NCI-H2171 treated with DMSO at 0.1 percent for 48 hours (cell line): ENCODE results near the gene PDLIM1.
A peak's percentile ranks its signal among the peaks of the same experiment; 100 is the strongest.

Experiments used
- DNase-seq: peaks from one replicate; lab custom pipeline; 2025; lab: John Stamatoyannopoulos, UW

Gene PDLIM1, protein sequence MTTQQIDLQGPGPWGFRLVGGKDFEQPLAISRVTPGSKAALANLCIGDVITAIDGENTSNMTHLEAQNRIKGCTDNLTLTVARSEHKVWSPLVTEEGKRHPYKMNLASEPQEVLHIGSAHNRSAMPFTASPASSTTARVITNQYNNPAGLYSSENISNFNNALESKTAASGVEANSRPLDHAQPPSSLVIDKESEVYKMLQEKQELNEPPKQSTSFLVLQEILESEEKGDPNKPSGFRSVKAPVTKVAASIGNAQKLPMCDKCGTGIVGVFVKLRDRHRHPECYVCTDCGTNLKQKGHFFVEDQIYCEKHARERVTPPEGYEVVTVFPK

GRCh38 chr10:95290461-95291364 is at the start of gene PDLIM1:
Gene PDLIM1, minus strand, starts transcription at chr10:95291003. Its CDS starts 88 bp downstream, at chr10:95290915.
- peak; percentile 48 for DNase-seq

DNA sequence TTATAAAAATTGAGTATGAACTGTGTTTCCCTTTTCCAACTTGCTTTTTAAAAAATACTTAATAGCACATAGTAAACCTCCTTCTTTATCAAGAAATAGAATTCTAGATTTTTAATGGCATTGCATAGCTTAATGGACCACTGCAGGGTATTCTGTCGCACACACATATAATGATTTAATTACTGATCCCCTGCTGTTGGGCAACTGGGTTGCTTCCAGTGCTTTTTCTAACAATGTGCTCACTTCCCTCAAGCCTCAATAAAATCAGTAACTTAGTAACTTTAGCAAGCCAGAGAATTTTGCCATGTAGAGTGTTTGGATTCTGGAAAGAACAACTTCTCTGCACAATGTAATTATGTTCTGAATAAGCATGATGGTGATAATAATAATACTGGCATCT is 49.1 kb upstream of the PDLIM1 start:
- no peak for DNase-seq

DNA sequence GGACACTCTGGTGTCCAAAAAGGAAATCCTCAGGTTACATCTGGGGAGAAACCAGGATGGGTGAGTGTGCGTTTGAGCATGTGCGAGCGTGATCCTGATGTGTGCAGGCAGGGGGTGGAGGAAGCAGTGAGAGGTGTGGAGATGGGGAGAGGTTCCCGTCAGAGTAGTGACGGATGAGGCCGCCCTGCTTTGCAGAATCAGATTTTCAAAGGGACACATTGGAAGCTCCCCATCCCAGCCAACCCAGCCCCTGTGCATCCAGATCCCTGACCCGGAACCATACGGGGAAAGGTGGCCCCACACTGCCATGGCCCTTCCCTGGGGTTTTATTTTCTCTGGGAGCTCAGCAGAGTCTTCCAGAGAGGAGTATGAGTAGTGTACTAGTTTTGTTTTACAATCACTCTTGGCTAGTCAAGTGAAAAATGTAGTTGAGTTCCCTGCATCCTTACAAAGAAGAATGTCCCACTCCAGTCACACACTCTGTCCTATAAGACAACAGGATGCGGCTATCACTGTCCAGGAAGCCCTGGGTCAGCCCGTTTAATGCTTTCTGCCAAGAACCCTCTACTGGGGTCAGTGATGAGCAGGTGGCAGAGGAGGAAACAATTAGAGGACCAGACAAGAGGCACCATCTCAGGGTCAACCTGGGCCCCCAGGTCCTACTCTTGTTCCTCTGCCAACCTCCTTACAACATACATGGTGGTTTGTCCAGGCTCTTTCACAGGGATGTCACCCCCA is 46.8 kb upstream of the PDLIM1 start:
- DNase-seq: no peak

DNA sequence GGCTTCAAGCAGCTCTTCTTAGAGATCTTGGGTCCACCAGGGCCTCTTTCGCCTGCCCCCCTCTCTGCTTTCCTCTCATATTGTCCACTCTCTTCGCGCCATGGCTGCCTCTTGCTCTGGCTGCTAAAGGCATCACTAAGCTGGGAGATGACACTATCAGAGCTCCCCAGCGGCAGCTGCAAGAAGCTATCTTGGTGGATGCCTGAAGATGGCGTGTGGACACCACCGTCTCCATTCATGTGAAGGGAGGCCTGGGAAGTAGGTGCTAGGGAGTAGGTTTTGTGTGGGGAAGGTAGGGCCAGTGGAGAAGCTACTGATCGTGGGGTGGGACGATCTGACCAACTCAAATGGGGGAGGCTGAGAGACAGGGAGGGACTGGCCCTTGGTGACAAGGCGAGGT is 45.9 kb upstream of the PDLIM1 start:
- DNase-seq: no peak

GRCh38 chr10:95335933-95336699 is 45.3 kb upstream of the PDLIM1 start:
- no peak for DNase-seq

DNA sequence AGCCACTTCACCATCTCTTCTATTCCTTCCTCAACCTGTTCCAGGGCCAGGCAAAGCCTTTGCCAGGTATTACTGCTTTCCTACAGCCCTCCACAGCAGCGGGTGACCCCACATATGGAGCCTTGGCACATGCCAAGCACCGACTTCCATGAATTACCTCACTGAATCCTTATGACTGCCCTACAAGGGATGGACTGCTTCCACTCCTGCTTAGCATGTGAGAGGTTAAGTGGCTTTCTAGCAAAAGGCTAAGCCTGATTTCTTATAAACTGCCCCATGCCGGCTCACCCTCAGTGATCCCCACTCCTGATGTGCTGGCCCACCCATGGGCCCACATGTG is 44.0 kb upstream of the PDLIM1 start:
- DNase-seq: no peak

GRCh38 chr10:95333997-95334804 is 43.4 kb upstream of the PDLIM1 start:
- no peak for DNase-seq

- no peak for DNase-seq
Measured at GRCh38 chr10:95332666-95333249, 42.0 kb upstream of the PDLIM1 start.

DNA sequence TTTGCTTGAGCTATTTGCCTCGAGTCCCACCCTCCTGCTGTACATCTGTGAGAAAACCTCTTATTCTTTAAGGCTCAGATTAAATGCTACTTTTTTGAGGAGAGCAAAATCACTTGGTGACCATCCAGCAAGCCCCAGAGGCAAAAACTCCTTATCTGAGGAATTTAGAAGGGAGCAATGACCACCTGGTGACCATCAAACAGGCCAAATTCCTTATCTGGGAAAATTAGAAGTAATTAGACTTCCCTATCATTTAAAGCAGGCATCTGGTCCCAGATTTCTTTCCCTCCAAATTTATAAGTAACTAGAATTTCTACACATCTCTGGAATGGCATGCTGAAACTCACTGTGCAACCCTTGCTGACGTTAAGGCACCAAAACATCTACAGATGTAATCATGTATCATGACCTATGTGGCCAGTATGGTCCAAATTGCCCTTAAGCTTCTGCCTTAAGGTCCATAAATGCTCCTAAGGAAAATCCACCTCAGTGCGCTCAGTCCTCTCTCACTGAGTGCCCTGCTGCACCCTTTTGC is 40.9 kb upstream of the PDLIM1 start:
- DNase-seq: no peak

GRCh38 chr10:95330966-95331453 is 40.2 kb upstream of the PDLIM1 start:
- DNase-seq: no peak

DNA sequence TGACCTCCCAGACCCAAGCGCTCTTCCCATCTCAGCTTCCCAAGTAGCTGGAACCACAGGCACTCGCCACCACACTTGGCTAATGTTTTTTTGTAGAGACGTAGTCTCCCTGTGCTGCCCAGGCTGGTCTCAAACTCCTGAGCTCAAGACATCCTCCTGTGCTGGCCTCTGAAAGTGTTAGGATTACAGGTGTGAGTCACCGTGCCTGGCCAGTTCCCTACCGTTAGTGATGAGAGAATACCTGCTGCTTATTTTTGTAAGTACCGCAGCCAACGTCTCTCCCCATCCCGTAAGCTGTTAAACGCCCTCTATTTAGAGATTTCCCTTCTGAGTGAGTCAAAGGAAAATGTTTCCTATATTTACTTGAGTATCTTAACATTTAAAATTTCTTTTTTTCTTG is 38.5 kb upstream of the PDLIM1 start:
- no peak for DNase-seq

GRCh38 chr10:95328013-95328412 is 37.2 kb upstream of the PDLIM1 start:
- DNase-seq: no peak

GRCh38 chr10:95327367-95327766 is 36.6 kb upstream of the PDLIM1 start:
- DNase-seq: peak; percentile 87

DNA sequence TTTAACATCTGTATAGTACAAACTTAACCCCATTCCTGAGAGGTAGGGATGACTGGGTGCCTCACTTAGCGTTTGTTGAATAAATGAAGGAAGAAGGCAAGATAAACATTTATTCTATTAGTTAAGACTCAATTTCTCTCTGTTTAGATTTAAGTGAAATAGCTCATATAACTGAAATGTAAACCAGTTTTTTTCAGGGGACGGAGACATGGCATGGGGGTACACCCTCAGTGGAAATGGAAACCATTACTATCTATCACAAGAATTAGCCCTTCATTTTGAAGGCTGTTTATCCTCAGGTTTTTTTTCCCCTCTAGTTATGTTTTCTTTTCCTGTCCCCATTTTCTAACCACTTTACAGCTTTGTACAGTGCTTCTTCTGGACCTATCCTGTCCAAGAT is 35.6 kb upstream of the PDLIM1 start:
- no peak for DNase-seq

DNA sequence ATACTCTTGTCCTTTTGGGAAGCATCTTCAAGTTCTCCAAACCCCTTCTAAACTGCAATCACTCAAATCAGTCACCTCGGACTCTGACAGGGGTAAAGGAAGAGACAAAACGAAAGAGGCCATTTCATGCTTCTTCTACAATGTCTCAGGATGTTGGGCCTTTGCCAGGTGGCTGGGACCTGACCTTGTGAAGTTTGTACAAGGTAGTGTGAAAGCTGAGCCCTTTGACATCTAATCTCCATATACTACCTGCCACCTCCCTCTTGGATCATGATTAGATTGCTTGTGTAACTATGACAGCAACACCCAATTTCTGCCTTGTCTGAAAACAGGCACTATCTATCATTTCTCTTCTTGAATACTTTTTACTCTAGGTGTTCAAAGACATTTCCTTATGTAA is 35.1 kb upstream of the PDLIM1 start:
- peak; percentile 13 for DNase-seq

DNA sequence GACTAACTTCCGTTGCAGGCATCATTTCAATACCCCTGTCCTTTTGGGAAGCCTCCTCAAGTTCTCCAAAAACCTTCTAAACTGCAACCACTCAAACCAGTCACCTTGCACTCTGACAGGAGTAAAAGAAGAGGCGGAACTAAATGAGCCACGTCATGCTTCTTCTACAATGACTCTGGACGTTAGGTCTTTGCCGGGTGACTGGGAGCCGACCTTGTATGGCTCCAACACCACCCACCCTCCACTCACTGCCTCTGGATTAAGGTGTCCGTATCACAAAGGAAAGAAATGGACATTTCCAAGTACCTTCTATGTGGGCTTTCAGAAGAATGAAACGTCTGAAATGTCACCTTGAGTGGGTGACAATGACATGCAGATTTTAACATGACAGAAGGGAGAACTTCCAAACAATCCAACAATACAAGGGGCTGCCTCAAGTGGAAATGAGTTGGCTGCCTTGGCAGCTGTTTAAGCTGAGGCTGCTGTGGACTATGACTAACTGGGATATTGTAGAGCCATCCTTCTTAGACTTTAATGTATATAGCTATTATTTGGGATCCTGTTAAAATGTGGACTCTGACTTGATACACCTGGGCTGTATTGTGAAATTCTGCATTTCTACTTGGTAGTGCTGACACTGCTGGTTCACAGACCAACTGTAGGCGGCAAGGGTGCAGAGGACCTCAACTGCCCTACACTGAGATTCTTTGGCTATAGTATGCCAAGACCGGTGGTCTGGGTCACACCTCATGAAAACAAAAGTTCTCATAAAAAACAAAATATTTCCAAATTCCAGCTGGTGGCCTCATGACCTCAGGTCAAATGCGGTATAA is 33.8 kb upstream of the PDLIM1 start:
- no peak for DNase-seq

GRCh38 chr10:95321554-95322301 is 30.9 kb upstream of the PDLIM1 start:
- no peak for DNase-seq

DNA sequence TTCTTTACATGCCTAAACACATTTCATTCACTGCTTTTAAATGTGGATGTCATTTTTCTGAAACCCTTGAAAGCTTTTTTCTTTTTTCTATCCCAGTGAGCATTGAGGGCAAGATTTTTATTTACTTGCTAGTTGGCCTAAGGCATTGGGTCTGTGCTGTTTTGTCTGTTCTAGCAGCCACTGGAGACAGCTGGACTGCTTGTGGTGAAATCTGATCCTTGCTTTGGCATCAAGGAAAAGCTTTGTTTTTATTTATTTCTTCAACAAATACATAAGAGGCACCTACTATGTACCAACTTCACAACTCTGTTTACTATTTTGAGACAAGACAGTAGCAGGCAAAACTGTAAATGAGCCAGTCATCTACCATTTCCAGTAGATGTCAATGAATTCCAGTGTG is 28.4 kb upstream of the PDLIM1 start:
- DNase-seq: peak; percentile 56

DNA sequence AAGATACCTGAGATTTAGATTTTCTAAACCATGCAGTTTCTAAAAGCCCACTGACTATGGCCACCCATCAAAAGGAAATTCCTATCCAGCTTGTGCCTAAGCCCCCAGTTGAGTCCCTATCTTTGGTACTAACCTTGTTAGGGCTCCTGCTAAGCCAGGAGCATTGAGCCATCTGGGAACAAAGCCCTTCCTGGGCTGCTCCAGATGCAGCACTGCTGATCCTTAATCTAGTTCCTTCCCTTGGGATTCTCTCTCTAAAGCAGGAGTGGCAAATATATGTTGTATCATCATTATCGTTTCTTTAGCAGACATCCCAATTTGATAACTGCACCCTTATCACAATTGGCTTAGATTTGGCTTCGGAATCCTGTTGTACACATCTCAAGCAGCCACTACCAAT is 24.7 kb upstream of the PDLIM1 start:
- DNase-seq: peak; percentile 69
